Esophagus squamous epithelium (tissue), 5 donors: ENCODE data around the gene TIMM17A. TPM values are rescaled to one million over a fixed set of nuclear protein-coding genes. Genes with fewer than 3 reads are reported as not detected.

Source experiments
- DNase-seq: peaks from one replicate; lab custom pipeline; 2025; lab: John Stamatoyannopoulos, UW
- H3K27ac ChIP-seq, 4 donors: fragments of 200-600 bp; sonication (generic); one replicate each; pipeline ENCODE4 v1.5.1; 2016 to 2019; ENCODE audit warnings: mild to moderate bottlenecking in 1 of 4
- H3K27me3 ChIP-seq, 4 donors: fragments of 200-600 bp; sonication (generic); 1 replicate in 3 of 4; 2 replicates in 1 of 4; pipeline versions ENCODE4 v1.5.1 to v1.6.0; 2017 to 2021; ENCODE audit warnings: antibody characterized with exemption in 1 of 4
- H3K36me3 ChIP-seq, 3 donors: fragments of 200-600 bp; sonication (generic); one replicate each; pipeline ENCODE4 v1.5.1; 2016 to 2019
- H3K4me1 ChIP-seq, 3 donors: fragments of 200-600 bp; sonication (generic); one replicate each; pipeline ENCODE4 v1.5.1; 2017 to 2019
- H3K4me3 ChIP-seq, 4 donors: fragments of 200-600 bp; sonication (generic); 1 replicate in 3 of 4; 2 replicates in 1 of 4; pipeline ENCODE4 v1.5.1; 2016 to 2019; ENCODE audit warnings: mild to moderate bottlenecking in 2 of 4, moderate library complexity in 1 of 4
- H3K9me3 ChIP-seq, 3 donors: fragments of 200-600 bp; sonication (generic); one replicate each; pipeline ENCODE4 v1.5.1; 2016 to 2019
- POLR2A ChIP-seq, 4 donors: fragments of 450-650 bp; IDR thresholded peaks; one replicate each; pipeline ENCODE4 v1.6.1; 2017; ENCODE audit warnings: antibody characterized with exemption in 4 of 4, mild to moderate bottlenecking in 4 of 4, moderate library complexity in 3 of 4
- WGBS, 2 donors: methylation state at CpG; one replicate each; pipeline ENCODE4 v1.1.5; 2018; 5-methylcytosine and 5-hydroxymethylcytosine counted together
- intact Hi-C: fragments of 100-400 bp; cut with DNase I; formaldehyde crosslinking; loops from one replicate; pipeline ENCODE4 v1.15.0; 2022
- total RNA-seq, 4 donors: library from RNA; depleted of rRNA; stranded (reverse); fragments of >200 nt; gene quantifications; one replicate each; pipeline ENCODE4 v1.1.0, GENCODE V29; 2016
- TF ChIP-seq, protein P1 (sequence below), 6 experiments: fragments of 450-650 bp in 4 of 6; fragments of 200-600 bp in 2 of 6; sonication (generic) in 2 of 6; IDR thresholded peaks; one replicate each; pipeline ENCODE4 v1.5.1; 2016 to 2019; ENCODE audit warnings: antibody characterized with exemption in 6 of 6, mild to moderate bottlenecking in 4 of 6, moderate library complexity in 4 of 6
- donor health status: DM: yes; HTN: yes; CAD: no.

The TIMM17A gene
- total RNA-seq, 4 donors from 2014 or later, result 18.7 to 44.6 (median 34.6) TPM

DNA sequence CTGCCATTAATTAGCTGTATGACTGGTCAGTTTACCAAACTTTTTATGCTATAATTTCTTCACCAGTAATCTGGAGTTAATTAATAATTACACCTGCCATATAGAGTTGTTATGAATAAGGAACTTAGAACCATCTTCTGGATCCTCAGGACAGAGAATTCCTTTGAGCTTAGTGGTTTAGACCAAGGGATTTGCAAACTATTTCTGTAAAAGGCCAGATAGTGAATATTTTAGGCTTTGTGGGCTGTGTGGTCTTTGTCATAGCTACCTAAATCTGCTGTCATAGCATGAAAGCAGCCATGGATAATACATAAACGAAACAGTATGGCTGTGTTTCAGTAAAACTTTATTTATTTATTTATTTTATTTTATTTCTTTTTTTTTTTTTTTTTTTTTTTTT lies 9.0 kb downstream of the TIMM17A start:
- Histone ChIP-seq H3K27me3 (no peaks in the 10 kb centered on the region), H3K4me1 (no peaks in the 10 kb centered on the region), H3K27ac (no peak overlapping the region), H3K4me3 (no peak overlapping the region), H3K36me3 (peaks cover 12 to 100% (median 36%) of the 10 kb centered on the region in 3 donors), H3K9me3 (no peaks in the 10 kb centered on the region)
- 58 to 82% methylated on average over 1 of the region's 1 CpG for WGBS, 2 donors
- no peak for DNase-seq
- intact Hi-C loops, result no loop called here
- no peak for TF ChIP-seq POLR2A (IDR thresholded peaks at IDR 0.05)
- TF ChIP-seq, protein P1, sequence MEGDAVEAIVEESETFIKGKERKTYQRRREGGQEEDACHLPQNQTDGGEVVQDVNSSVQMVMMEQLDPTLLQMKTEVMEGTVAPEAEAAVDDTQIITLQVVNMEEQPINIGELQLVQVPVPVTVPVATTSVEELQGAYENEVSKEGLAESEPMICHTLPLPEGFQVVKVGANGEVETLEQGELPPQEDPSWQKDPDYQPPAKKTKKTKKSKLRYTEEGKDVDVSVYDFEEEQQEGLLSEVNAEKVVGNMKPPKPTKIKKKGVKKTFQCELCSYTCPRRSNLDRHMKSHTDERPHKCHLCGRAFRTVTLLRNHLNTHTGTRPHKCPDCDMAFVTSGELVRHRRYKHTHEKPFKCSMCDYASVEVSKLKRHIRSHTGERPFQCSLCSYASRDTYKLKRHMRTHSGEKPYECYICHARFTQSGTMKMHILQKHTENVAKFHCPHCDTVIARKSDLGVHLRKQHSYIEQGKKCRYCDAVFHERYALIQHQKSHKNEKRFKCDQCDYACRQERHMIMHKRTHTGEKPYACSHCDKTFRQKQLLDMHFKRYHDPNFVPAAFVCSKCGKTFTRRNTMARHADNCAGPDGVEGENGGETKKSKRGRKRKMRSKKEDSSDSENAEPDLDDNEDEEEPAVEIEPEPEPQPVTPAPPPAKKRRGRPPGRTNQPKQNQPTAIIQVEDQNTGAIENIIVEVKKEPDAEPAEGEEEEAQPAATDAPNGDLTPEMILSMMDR (IDR thresholded peaks at IDR 0.05), result no peak

DNA sequence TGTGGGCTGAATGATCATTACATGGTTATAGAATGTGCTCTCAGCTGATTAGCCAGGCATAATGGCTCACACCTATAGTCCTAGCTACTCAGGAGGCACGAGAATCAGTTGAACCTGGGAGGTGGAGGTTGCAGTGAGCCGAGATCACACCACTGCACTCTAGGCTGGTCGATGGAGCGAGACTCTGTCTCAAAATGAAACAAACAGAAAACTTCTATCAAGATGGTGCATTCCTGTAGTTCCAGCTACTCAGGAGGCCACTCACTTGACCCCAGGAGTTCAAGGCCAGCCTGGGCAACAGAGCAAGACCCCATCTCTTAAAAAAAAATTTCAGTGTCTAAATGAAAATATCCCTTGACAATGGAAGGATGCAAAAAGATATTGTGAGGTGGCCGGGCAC lies 10.9 kb downstream of the TIMM17A start:
- Histone ChIP-seq H3K36me3 (peaks cover 20 to 98% (median 48%) of the 10 kb centered on the region in 3 donors), H3K4me1 (no peaks in the 10 kb centered on the region), H3K27me3 (no peaks in the 10 kb centered on the region), H3K9me3 (no peaks in the 10 kb centered on the region), H3K27ac (no peak overlapping the region), H3K4me3 (no peak overlapping the region)
- 88 to 91% methylated on average over 4 to 5 of the region's 5 CpGs for WGBS, 2 donors
- no peak for DNase-seq
- TF ChIP-seq, protein P1 (IDR thresholded peaks at IDR 0.05), result no peak
- no peak for TF ChIP-seq POLR2A (IDR thresholded peaks at IDR 0.05)
- intact Hi-C loops, result no loop called here

DNA sequence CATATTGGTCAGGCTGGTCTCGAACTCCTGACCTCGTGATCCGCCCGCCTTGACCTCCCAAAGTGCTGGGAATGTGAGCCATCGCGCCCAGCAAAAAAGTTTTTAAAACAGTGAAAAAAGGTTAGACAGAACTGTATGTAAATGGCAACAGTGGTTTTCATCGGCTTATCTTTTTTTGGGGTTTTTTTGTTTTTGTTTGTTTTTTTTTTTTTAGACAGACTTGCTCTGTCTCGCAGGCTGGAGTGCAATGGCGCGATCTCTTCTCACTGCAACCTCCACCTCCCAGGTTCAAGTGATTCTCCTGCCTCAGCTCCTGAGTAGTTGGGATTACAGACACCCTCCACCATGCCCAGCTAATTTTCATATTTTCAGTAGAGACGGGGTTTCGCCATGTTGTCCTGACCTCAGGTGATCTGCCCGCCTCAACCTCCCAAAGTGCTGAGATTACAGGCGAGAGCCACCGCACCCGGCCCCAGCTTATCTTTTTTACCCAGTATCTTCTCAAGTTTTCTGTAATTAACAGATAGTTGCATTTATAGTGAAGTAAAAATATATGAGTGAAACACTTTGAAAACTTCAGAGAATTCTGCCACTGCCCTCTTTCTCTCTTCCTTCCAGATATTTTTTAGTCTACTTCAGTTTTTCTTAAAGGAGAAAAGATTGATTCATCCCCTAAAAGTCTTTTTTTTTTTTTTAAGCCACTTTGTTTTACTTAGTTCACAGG lies 13.1 kb downstream of the TIMM17A start:
- no peak for DNase-seq
- H3K36me3 ChIP-seq, result peaks cover 20 to 76% (median 37%) of the 10 kb centered on the region in 3 donors
- no peak overlapping the region for H3K4me3 ChIP-seq
- 90 to 94% methylated on average over 13 to 16 of the region's 16 CpGs for WGBS, 2 donors
- H3K9me3 ChIP-seq, result no peaks in the 10 kb centered on the region
- peaks cover 5 to 8% (median 7%) of the 10 kb centered on the region in 3 donors for H3K4me1 ChIP-seq
- H3K27ac ChIP-seq, result no peak overlapping the region
- intact Hi-C loops, result no loop called here
- no peaks in the 10 kb centered on the region for H3K27me3 ChIP-seq
- TF ChIP-seq, protein P1 (IDR thresholded peaks at IDR 0.05), result no peak
- no peak for TF ChIP-seq POLR2A (IDR thresholded peaks at IDR 0.05)

DNA sequence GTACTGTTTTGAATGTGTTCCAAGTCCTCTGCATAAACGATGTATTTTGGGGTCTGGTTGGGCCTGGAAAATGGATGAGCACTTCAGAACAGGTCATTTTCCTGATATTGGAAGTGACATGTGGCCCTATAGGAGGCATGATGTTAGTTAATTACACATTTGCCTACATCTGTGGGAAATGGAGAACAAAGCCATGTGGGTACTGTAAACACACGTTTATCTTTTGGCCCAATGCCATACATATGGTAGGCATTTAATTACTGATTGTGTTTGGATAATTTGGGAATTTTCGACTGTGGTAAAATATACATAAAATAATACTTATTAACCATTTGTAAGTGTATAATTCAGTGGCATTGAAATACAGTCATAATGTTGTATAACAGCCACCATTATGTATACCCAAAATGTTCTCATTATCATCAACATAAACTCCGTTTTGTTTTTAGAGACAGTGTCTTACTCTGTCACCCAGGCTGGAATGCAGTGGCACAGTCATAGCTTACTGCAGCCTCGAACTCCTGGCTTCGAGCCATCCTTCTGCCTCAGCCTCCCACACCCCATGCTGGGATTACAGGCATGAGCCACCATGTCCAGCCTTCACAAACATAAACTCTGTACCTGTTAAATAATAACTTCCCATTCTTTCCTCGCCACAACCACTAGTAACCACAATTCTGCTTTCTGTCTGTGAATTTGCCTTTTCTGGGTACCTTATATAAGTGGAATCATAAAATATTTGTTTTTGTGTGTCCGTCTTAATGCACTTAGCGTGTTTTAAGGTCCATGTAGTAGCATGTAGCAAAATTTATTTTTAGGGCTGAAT lies 15.2 kb downstream of the TIMM17A start:
- Histone ChIP-seq H3K27ac (no peak overlapping the region), H3K36me3 (peaks cover 15 to 54% (median 27%) of the 10 kb centered on the region in 3 donors), H3K4me1 (peaks cover 5 to 8% (median 7%) of the 10 kb centered on the region in 3 donors), H3K27me3 (no peaks in the 10 kb centered on the region), H3K4me3 (no peak overlapping the region), H3K9me3 (no peaks in the 10 kb centered on the region)
- intact Hi-C loops, result loop anchor here (5.0 kb wide), 2 partner anchors 73 to 93 kb away; no protein-coding TSS in a partner anchor
- TF ChIP-seq POLR2A (IDR thresholded peaks at IDR 0.05), result no peak
- TF ChIP-seq, protein P1 (IDR thresholded peaks at IDR 0.05), result no peak
- 49 to 52% methylated on average over 9 of the region's 9 CpGs for WGBS, 2 donors
- no peak for DNase-seq
